Neuronal stem cell (in vitro differentiated cells): ENCODE data around the gene ITPR2.
"Not testable (repeated sequence)": the region's sequence is repeated elsewhere in the genome, so short reads cannot be mapped to it uniquely, and the experiment has no call there.

Source experiments
- DNase-seq: peaks from one replicate; pipeline ENCODE4 v3.0.0-alpha.2; 2013; ENCODE audit warnings: low spot score
- H2AFZ ChIP-seq: one replicate; pipeline ENCODE4 v1.6.1; 2013; ENCODE audit warnings: mild to moderate bottlenecking, low read length, inconsistent platforms
- H2AK5ac ChIP-seq: 2 replicates; pipeline ENCODE4 v1.6.1; 2013; ENCODE audit warnings: low read depth, mild to moderate bottlenecking, inconsistent platforms, low read length, moderate library complexity, mixed read lengths
- H2BK120ac ChIP-seq: 2 replicates; pipeline ENCODE4 v1.6.1; 2013; ENCODE audit warnings: low read depth, mild to moderate bottlenecking, inconsistent platforms, low read length, moderate library complexity, mixed read lengths
- H2BK12ac ChIP-seq: one replicate; pipeline ENCODE4 v1.6.1; 2013; ENCODE audit warnings: low read length, inconsistent platforms
- H2BK15ac ChIP-seq: 2 replicates; pipeline ENCODE4 v1.6.1; 2013; ENCODE audit warnings: mild to moderate bottlenecking, low read length, inconsistent platforms, mixed read lengths
- H2BK5ac ChIP-seq: one replicate; pipeline ENCODE4 v1.6.1; 2013; ENCODE audit warnings: inconsistent platforms, mild to moderate bottlenecking, low read length, moderate library complexity
- H3K14ac ChIP-seq: one replicate; pipeline ENCODE4 v1.6.1; 2013; ENCODE audit warnings: low read length, inconsistent platforms
- H3K18ac ChIP-seq: 2 replicates; pipeline ENCODE4 v1.6.1; 2013; ENCODE audit warnings: low read length, inconsistent platforms
- H3K23ac ChIP-seq: 2 replicates; pipeline ENCODE4 v1.6.1; 2013; ENCODE audit warnings: low read depth, mild to moderate bottlenecking, mixed read lengths, low read length, inconsistent platforms; ENCODE audit not compliant: poor library complexity
- H3K27ac ChIP-seq: replicated peaks from 3 replicates; pipeline ENCODE4 v1.5.1; 2013; ENCODE audit warnings: low read length, inconsistent platforms
- H3K27me3 ChIP-seq, 3 experiments: 2 replicates each; pipeline ENCODE4 v1.6.1; 2013; ENCODE audit warnings: low read length in 3 of 3, mild to moderate bottlenecking in 2 of 3, inconsistent platforms in 1 of 3, low read depth in 1 of 3, mixed read lengths in 1 of 3, moderate library complexity in 1 of 3; ENCODE audit not compliant: control insufficient read depth in 3 of 3, insufficient read depth in 3 of 3
- H3K36me3 ChIP-seq, 2 donors: replicated peaks in 1 of 2; 2 replicates each; pipeline ENCODE4 v1.6.1; 2013; ENCODE audit warnings: low read length in 2 of 2; ENCODE audit not compliant: control insufficient read depth in 2 of 2, insufficient read depth in 2 of 2
- H3K4ac ChIP-seq: 2 replicates; pipeline ENCODE4 v1.6.1; 2013; ENCODE audit warnings: inconsistent platforms, mild to moderate bottlenecking, low read length, moderate library complexity
- H3K4me1 ChIP-seq, 2 donors: 1 replicate in 1 of 2; 2 replicates in 1 of 2; pipeline ENCODE4 v1.6.1; 2013; ENCODE audit warnings: low read length in 2 of 2, low read depth in 1 of 2; ENCODE audit not compliant: control insufficient read depth in 2 of 2, insufficient read depth in 1 of 2
- H3K4me2 ChIP-seq: one replicate; pipeline ENCODE4 v1.6.1; 2013; ENCODE audit warnings: mild to moderate bottlenecking, low read length, inconsistent platforms; ENCODE audit not compliant: insufficient read depth, poor library complexity, severe bottlenecking
- H3K4me3 ChIP-seq, 2 donors: 2 replicates each; pipeline ENCODE4 v1.5.1; 2013; ENCODE audit warnings: low read length in 2 of 2, mild to moderate bottlenecking in 2 of 2, inconsistent platforms in 1 of 2, moderate library complexity in 1 of 2
- H3K79me1 ChIP-seq: one replicate; pipeline ENCODE4 v1.6.1; 2013; ENCODE audit warnings: low read depth, mild to moderate bottlenecking, inconsistent platforms, low read length, moderate library complexity
- H3K9ac ChIP-seq: one replicate; pipeline ENCODE4 v1.6.1; 2013; ENCODE audit warnings: mild to moderate bottlenecking, low read depth, low read length, inconsistent platforms; ENCODE audit not compliant: poor library complexity
- H3K9me3 ChIP-seq, 2 donors: replicated peaks in 1 of 2; 2 replicates each; pipeline versions ENCODE3 to v1.6.1; 2013; ENCODE audit warnings: low read length in 2 of 2, mild to moderate bottlenecking in 2 of 2, inconsistent platforms in 1 of 2, low read depth in 1 of 2, mixed read lengths in 1 of 2, moderate library complexity in 1 of 2; ENCODE audit not compliant: control insufficient read depth in 2 of 2, insufficient read depth in 1 of 2
- H4K8ac ChIP-seq: one replicate; pipeline ENCODE4 v1.6.1; 2013; ENCODE audit warnings: low read depth, mild to moderate bottlenecking, inconsistent platforms, low read length, moderate library complexity
- H4K91ac ChIP-seq: one replicate; pipeline ENCODE4 v1.6.1; 2013; ENCODE audit warnings: low read length, low read depth, mild to moderate bottlenecking, inconsistent platforms; ENCODE audit not compliant: poor library complexity
- WGBS, 2 donors: extraction: QIAGEN DNeasy Blood & Tissue Kit; methylation state at CpG; one replicate each; pipeline ENCODE4 v1.1.7; 2013; ENCODE audit warnings: missing lambda C conversion rate in 2 of 2, mixed read lengths in 1 of 2; ENCODE audit not compliant: insufficient read length in 2 of 2, insufficient replicate concordance in 1 of 2; ENCODE audit errors: extremely low coverage in 2 of 2; 5-methylcytosine and 5-hydroxymethylcytosine counted together

ITPR2 gene

DNA sequence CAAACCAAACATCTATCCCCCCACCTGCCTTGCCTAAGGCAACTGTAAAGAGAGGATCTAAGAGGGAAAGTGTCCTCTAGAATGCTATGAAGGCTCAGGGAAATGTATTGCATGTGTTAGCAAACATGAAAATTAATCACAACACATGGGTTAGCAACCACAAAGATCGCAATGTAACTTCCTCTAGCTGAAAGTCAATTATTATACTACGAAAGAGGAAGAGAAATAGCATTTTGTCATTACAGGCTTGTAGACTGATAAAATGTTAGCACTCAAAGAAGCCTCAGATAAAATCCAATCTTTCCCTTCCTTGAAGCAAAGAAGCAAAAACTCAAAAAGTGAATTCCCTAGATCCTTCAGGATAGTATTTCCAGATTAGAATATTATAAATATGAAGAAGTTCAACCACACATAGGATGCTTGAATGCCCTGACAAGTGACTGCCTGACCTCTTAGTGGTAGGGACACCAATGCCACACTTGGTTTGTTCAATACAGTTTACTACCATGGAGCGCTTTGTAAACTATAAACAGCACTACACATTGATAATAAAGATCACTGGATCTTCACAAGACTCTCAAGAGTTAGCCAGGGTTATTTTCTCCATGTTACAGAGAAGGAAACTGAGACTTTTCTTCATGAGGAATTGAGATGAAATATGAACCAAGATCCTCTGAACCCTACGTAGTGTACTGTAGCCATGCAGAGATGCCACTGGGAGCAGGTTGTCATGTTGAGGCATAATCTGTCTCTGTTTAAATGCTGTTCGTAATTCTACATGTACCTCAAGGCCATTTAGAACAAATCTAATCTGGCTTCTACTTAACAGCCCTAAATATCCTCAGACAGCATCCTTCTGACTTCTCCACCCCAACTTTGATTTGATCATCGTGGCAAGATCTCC lies 100.7 kb downstream of the ITPR2 start:
- Histone ChIP-seq H3K9ac (no peak overlapping the region), H2AFZ (no peak overlapping the region), H3K18ac (no peak overlapping the region), H3K4me3 (no peak overlapping the region), H3K4me1 (no peaks in the 10 kb centered on the region), H4K91ac (no peak overlapping the region), H2BK120ac (no peak overlapping the region), H3K14ac (no peak overlapping the region), H3K36me3 (no peaks in the 10 kb centered on the region), H3K4ac (no peak overlapping the region), H3K27ac (no peak overlapping the region), H2AK5ac (no peak overlapping the region), H3K4me2 (no peak overlapping the region), H2BK15ac (no peak overlapping the region), H4K8ac (no peak overlapping the region), H3K9me3 (no peaks in the 10 kb centered on the region), H2BK12ac (no peak overlapping the region), H3K79me1 (no peaks in the 10 kb centered on the region), H2BK5ac (no peak overlapping the region), H3K23ac (no peak overlapping the region), H3K27me3 (no peaks in the 10 kb centered on the region)
- no peak for DNase-seq
- no CpG with 5 or more reads among the region's 6 CpGs for WGBS, 2 donors

DNA sequence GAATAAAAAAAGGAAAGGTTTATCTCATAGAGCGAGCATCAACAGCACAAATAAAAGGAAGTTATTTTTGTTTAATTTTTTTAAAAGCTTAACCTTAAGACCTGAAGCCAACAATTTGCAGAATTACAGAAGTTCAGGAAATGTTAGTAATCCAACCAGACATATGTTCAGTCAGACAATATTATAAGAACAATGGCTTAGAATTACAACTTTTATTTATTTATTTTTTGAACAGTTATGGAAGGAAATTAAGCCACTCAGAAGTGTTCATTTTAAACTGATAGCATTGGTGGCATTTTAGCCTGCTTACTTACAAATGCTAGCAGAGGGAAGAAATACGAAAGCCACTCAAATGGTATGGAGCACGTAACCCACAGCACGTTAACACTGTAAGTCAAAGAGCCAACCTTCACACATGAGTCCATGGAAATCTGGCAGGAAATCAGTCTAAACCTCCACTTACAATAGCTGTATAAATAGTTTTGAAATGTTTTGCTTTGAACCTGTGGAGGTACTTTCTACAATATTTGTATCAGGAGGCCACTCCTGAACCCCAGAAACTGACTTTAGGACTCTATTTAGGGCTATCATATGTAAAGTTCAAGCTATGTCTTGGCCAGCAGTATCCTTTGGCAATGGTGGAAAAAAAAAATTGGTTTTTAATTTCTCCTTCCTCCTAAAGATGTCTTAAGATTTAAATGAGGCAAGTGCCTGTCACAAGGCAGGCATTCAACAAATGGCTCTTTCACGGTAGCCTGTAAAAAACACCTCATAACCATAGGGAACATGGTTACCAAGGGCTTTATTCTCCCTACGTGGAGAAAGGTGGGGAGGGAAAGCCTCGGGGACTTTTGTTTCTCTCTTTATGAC lies 102.3 kb downstream of the ITPR2 start:
- Histone ChIP-seq H3K4me1 (no peaks in the 10 kb centered on the region), H3K14ac (no peak overlapping the region), H3K36me3 (no peaks in the 10 kb centered on the region), H2BK120ac (no peak overlapping the region), H4K91ac (no peak overlapping the region), H2AK5ac (no peak overlapping the region), H3K9me3 (no peaks in the 10 kb centered on the region), H3K4me2 (no peak overlapping the region), H2AFZ (no peak overlapping the region), H3K18ac (no peak overlapping the region), H3K79me1 (no peaks in the 10 kb centered on the region), H4K8ac (no peak overlapping the region), H3K4me3 (no peak overlapping the region), H2BK5ac (no peak overlapping the region), H3K9ac (no peak overlapping the region), H3K27me3 (no peaks in the 10 kb centered on the region), H3K4ac (no peak overlapping the region), H2BK15ac (no peak overlapping the region), H2BK12ac (no peak overlapping the region), H3K23ac (no peak overlapping the region), H3K27ac (no peak overlapping the region)
- DNase-seq = no peak
- no CpG with 5 or more reads among the region's 7 CpGs for WGBS, 2 donors

DNA sequence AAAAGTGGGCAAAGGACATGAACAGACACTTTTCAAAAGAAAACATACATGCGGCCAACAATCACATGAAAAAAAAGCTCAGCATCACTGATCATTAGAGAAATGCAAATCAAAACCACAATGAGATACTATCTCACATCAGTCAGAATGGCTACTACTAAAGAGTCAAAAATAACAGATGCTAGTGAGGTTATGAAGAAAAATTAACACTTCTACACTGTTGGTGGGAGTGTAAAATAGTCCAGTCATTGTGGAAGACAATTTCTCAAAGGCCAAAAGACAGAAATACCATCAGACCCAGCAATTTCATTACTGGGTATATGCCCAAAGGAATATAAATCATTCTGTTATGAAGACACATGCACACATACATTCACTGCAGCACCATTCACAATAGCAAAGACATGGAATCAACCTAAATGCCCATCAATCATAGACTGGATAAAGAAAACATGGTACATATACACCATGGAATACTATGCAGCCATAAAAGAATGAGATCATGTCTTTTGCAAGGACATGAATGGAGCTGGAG lies 103.8 kb downstream of the ITPR2 start:
- H3K79me1 ChIP-seq, H2BK120ac ChIP-seq, H3K4ac ChIP-seq, H3K9me3 ChIP-seq, H3K23ac ChIP-seq, H3K36me3 ChIP-seq, H3K27me3 ChIP-seq, H4K91ac ChIP-seq, H3K27ac ChIP-seq, H2BK15ac ChIP-seq, H2AFZ ChIP-seq, DNase-seq, H3K4me3 ChIP-seq, H4K8ac ChIP-seq, H3K14ac ChIP-seq, H2BK12ac ChIP-seq, H3K4me2 ChIP-seq, H2BK5ac ChIP-seq, H2AK5ac ChIP-seq, H3K9ac ChIP-seq, H3K4me1 ChIP-seq, H3K18ac ChIP-seq: not testable (repeated sequence)
- WGBS, 2 donors = no CpG with 5 or more reads among the region's 1 CpG
